ENCODE results near the gene TMEM131L.

Gene TMEM131L

GRCh38 chr4:153523941-153524386, 57.8 kb downstream of the TMEM131L start:
- no peak overlapping the region for H3K4me3 ChIP-seq
- no peak for DNase-seq
- H3K36me3 ChIP-seq = no peaks in the 10 kb centered on the region
- peaks cover 0 to 79% (median 43%) of the 10 kb centered on the region in 4 donors for H3K4me1 ChIP-seq
- peak overlapping the region; percentile 50 to 78 for H3K27ac ChIP-seq
- no peaks in the 10 kb centered on the region for H3K9me3 ChIP-seq
- H3K27me3 ChIP-seq = no peaks in the 10 kb centered on the region
- TF ChIP-seq, protein P1, sequence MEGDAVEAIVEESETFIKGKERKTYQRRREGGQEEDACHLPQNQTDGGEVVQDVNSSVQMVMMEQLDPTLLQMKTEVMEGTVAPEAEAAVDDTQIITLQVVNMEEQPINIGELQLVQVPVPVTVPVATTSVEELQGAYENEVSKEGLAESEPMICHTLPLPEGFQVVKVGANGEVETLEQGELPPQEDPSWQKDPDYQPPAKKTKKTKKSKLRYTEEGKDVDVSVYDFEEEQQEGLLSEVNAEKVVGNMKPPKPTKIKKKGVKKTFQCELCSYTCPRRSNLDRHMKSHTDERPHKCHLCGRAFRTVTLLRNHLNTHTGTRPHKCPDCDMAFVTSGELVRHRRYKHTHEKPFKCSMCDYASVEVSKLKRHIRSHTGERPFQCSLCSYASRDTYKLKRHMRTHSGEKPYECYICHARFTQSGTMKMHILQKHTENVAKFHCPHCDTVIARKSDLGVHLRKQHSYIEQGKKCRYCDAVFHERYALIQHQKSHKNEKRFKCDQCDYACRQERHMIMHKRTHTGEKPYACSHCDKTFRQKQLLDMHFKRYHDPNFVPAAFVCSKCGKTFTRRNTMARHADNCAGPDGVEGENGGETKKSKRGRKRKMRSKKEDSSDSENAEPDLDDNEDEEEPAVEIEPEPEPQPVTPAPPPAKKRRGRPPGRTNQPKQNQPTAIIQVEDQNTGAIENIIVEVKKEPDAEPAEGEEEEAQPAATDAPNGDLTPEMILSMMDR (IDR thresholded peaks at IDR 0.05) = no peak
- intact Hi-C loops (cut with DNase I; ENCODE audit: low total_unique reads) = no loop called here

DNA sequence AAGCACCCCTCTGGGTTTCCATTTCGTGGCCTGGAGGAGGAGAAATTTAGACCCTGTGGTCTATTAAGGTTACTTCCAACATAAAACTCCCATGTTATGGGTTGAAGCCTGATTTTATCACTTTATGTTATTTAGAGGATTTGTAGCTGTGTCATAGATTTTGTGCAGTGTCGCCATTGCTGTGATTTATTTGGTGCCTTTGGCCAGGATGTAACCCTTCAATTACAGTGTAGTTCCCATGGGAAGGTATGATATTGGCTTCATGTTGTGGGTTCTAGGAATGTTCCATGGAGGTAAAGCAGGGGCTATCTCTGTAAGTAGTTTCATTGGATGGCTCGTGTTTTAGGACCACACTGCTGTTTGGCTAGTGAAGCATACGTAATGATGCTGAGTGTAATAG, 58.5 kb downstream of the TMEM131L start:
- H3K27ac ChIP-seq = peak overlapping the region; percentile 50 to 78
- H3K4me1 ChIP-seq = peaks cover 0 to 79% (median 38%) of the 10 kb centered on the region in 4 donors
- TF ChIP-seq, protein P1 (IDR thresholded peaks at IDR 0.05) = no peak
- no peak overlapping the region for H3K4me3 ChIP-seq
- no peaks in the 10 kb centered on the region for H3K9me3 ChIP-seq
- no peak for DNase-seq
- H3K27me3 ChIP-seq = no peaks in the 10 kb centered on the region
- intact Hi-C loops (cut with DNase I; ENCODE audit: low total_unique reads) = no loop called here
- H3K36me3 ChIP-seq = no peaks in the 10 kb centered on the region

- Histone ChIP-seq H3K27ac (peak overlapping the region; percentile 28 to 52), H3K4me1 (peaks cover 0 to 79% (median 57%) of the 10 kb centered on the region in 4 donors), H3K36me3 (no peaks in the 10 kb centered on the region), H3K4me3 (no peak overlapping the region), H3K9me3 (no peaks in the 10 kb centered on the region), H3K27me3 (no peaks in the 10 kb centered on the region)
- intact Hi-C loops (cut with DNase I; ENCODE audit: low total_unique reads) = no loop called here
- DNase-seq = no peak
- TF ChIP-seq, protein P1 (IDR thresholded peaks at IDR 0.05) = no peak
These were observed 61.5 kb downstream of the TMEM131L start for GRCh38 chr4:153527690-153528089.

DNA sequence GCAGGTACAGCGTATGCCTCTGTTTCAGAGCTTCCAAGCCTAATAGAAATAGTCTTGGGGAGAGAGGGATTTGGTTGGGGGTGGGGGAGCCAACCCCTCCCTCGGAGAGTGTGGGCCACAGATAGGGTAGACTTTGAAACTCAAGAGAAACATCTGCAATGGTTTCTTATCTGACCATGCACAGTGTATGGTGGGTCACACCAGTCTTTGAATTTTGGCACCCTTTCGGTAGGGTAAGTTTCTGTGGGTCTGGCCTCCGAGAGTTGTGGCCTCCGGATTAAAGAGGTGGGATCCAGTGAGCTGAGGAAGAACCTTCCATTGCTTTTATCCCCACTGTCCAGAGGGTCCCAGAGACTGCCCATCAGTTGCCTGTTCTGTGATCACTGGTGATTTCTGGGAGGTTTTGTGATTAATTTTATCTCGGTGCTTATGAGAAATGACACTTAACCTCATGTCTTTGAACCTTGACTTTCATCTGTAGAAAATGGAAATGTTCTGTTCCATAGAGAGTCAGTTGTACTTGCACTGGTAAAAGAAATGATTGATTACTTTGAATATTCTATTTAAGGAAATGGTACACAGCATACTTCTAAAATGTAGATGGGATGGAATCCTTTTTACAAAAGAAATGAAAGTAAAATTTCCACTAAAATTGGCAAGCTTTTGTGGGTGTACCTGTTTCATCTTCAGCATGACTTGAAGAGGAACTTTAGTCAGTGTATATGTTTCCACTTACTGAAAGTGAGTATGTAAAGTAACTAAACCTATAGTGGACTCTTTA, 62.7 kb downstream of the TMEM131L start:
- no peak for DNase-seq
- no peaks in the 10 kb centered on the region for H3K27me3 ChIP-seq
- no peak overlapping the region for H3K4me3 ChIP-seq
- TF ChIP-seq, protein P1 (IDR thresholded peaks at IDR 0.05) = no peak
- no peaks in the 10 kb centered on the region for H3K9me3 ChIP-seq
- H3K4me1 ChIP-seq = peaks cover 0 to 79% (median 56%) of the 10 kb centered on the region in 4 donors
- H3K36me3 ChIP-seq = no peaks in the 10 kb centered on the region
- intact Hi-C loops (cut with DNase I; ENCODE audit: low total_unique reads) = no loop called here
- peak overlapping the region; percentile 48 to 52 for H3K27ac ChIP-seq

DNA sequence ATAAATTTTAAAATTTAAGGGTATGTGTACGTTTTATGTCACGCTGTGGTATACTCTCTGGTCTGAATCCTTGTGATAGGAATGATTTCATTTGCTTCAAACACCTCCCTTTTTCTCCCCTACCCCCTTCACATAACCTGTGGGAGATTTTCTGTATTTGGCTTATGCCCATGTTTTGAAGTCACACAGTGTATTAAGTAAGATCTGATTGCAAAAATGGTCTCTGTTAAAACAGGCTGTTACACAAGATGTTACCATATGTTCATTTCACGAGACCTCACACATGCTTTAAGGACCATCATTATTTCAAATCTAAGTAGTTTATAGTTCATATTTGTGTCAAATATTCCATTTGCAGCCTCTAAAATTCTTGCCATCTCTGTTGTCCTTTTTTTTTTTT, 63.5 kb downstream of the TMEM131L start:
- H3K36me3 ChIP-seq = no peaks in the 10 kb centered on the region
- H3K27ac ChIP-seq = peak overlapping the region; percentile 48 to 52
- H3K9me3 ChIP-seq = no peaks in the 10 kb centered on the region
- DNase-seq = no peak
- H3K4me3 ChIP-seq = no peak overlapping the region
- intact Hi-C loops (cut with DNase I; ENCODE audit: low total_unique reads) = no loop called here
- TF ChIP-seq, protein P1 (IDR thresholded peaks at IDR 0.05) = no peak
- H3K27me3 ChIP-seq = no peaks in the 10 kb centered on the region
- H3K4me1 ChIP-seq = peaks cover 0 to 79% (median 50%) of the 10 kb centered on the region in 4 donors
